Effector CD8-positive, alpha-beta T cell (primary cell): ENCODE measurements around the gene ABCD4.
"Not testable (repeated sequence)": the region's sequence is repeated elsewhere in the genome, so short reads cannot be mapped to it uniquely, and the experiment has no call there.

ENCODE experiments used
- DNase-seq: peaks from one replicate; lab custom pipeline; 2025; lab: John Stamatoyannopoulos, UW

Gene ABCD4

GRCh38 chr14:74302152-74302628 lies 544 bp downstream of the ABCD4 start:
- no peak for DNase-seq

- no peak for DNase-seq
Measured at GRCh38 chr14:74301594-74302151, 1.1 kb downstream of the ABCD4 start.

GRCh38 chr14:74299061-74299545 lies 3.6 kb downstream of the ABCD4 start:
- DNase-seq: no peak

GRCh38 chr14:74297986-74298385 lies 4.7 kb downstream of the ABCD4 start:
- DNase-seq: no peak

- no peak for DNase-seq
Measured at GRCh38 chr14:74296037-74296467, 6.7 kb downstream of the ABCD4 start.

GRCh38 chr14:74293606-74294005 lies 9.1 kb downstream of the ABCD4 start:
- DNase-seq: no peak

GRCh38 chr14:74292061-74292460 lies 10.7 kb downstream of the ABCD4 start:
- no peak for DNase-seq

GRCh38 chr14:74290415-74290814 lies 12.3 kb downstream of the ABCD4 start:
- DNase-seq: no peak

- DNase-seq: no peak
Measured at GRCh38 chr14:74289801-74290200, 12.9 kb downstream of the ABCD4 start.

- no peak for DNase-seq
Measured at GRCh38 chr14:74286736-74287135, 16.0 kb downstream of the ABCD4 start.

GRCh38 chr14:74281069-74281468 lies 21.7 kb downstream of the ABCD4 start:
- no peak for DNase-seq

GRCh38 chr14:74278080-74278479 lies 24.7 kb downstream of the ABCD4 start:
- no peak for DNase-seq

GRCh38 chr14:74275241-74275841 lies 27.4 kb downstream of the ABCD4 start:
- no peak for DNase-seq

- no peak for DNase-seq
Measured at GRCh38 chr14:74271365-74271764, 31.4 kb downstream of the ABCD4 start.

GRCh38 chr14:74270382-74271177 lies 32.2 kb downstream of the ABCD4 start:
- DNase-seq: not testable (repeated sequence)

GRCh38 chr14:74267588-74267987 lies 35.1 kb downstream of the ABCD4 start:
- DNase-seq: no peak

GRCh38 chr14:74265301-74265965 lies 37.3 kb downstream of the ABCD4 start:
- DNase-seq: no peak

GRCh38 chr14:74263921-74264320 lies 38.8 kb downstream of the ABCD4 start:
- DNase-seq: no peak

- no peak for DNase-seq
Measured at GRCh38 chr14:74263181-74263580, 39.6 kb downstream of the ABCD4 start.

- no peak for DNase-seq
Measured at GRCh38 chr14:74262076-74262475, 40.7 kb downstream of the ABCD4 start.

- no peak for DNase-seq
Measured at GRCh38 chr14:74261288-74261687, 41.4 kb downstream of the ABCD4 start.

- DNase-seq: no peak
Measured at GRCh38 chr14:74260525-74261233, 42.1 kb downstream of the ABCD4 start.
